IMR-90 (cell line): Measurements from ENCODE around the gene NLRC3. TPM values are rescaled to one million over a fixed set of nuclear protein-coding genes. Genes with fewer than 3 reads are reported as not detected.

ENCODE experiments used
- ATAC-seq: fragments of 200-7000 bp; cut with Tn5 transposase; 2 replicates; pipeline ENCODE4 v1.9.1; 2020; ENCODE audit warnings: low read depth, mild to moderate bottlenecking, moderate library complexity
- BruUV-seq: library from RNA; stranded (reverse); fragments of 400-500 nt; replicated peaks from 2 replicates; lab custom pipeline; 2021; lab: Mats Ljungman, UMichigan
- CTCF ChIA-PET: fragments of 300-600 bp; formaldehyde crosslinking; extraction: SDS; loops from one replicate; lab custom pipeline; 2021; ENCODE audit warnings: antibody characterized with exemption; lab: Yijun Ruan, JAX
- POLR2A ChIA-PET: fragments of 300-600 bp; sonication (Branson Sonifier 250); formaldehyde crosslinking; loops from one replicate; lab custom pipeline; 2022; ENCODE audit warnings: antibody characterized with exemption; ENCODE audit not compliant: unreplicated experiment; lab: Charles Lee
- DNase-seq: peaks from one replicate; pipeline ENCODE4 v3.0.0; 2013
- H2AFZ ChIP-seq: replicated peaks from 2 replicates; pipeline ENCODE3; 2013; ENCODE audit warnings: low read length, mild to moderate bottlenecking; ENCODE audit not compliant: poor library complexity
- H2AK5ac ChIP-seq: 2 replicates; pipeline ENCODE4 v1.6.1; 2013; ENCODE audit warnings: low read depth, low read length, inconsistent platforms
- H2AK9ac ChIP-seq: replicated peaks from 2 replicates; pipeline ENCODE3; 2013; ENCODE audit warnings: mild to moderate bottlenecking, low read depth, low read length, moderate library complexity; ENCODE audit not compliant: poor library complexity
- H2BK120ac ChIP-seq: 2 replicates; pipeline ENCODE4 v1.6.1; 2013; ENCODE audit warnings: low read depth, low read length, inconsistent platforms
- H2BK15ac ChIP-seq: 3 replicates; pipeline ENCODE4 v1.6.1; 2013; ENCODE audit warnings: low read depth, low read length, inconsistent platforms
- H2BK20ac ChIP-seq: 2 replicates; pipeline ENCODE4 v1.6.1; 2013; ENCODE audit warnings: low read depth, mild to moderate bottlenecking, inconsistent platforms, low read length, moderate library complexity
- H2BK5ac ChIP-seq: 2 replicates; pipeline ENCODE4 v1.6.1; 2013; ENCODE audit warnings: mild to moderate bottlenecking, low read depth, low read length, inconsistent platforms; ENCODE audit not compliant: poor library complexity, severe bottlenecking
- H3K14ac ChIP-seq: replicated peaks from 2 replicates; pipeline ENCODE4 v1.6.1; 2013; ENCODE audit warnings: low read depth, low read length, inconsistent platforms
- H3K18ac ChIP-seq: 2 replicates; pipeline ENCODE4 v1.6.1; 2013; ENCODE audit warnings: low read depth, low read length, control low read depth
- H3K23ac ChIP-seq: 2 replicates; pipeline ENCODE4 v1.6.1; 2013; ENCODE audit warnings: low read depth, low read length, inconsistent platforms
- H3K27ac ChIP-seq: 2 replicates; pipeline ENCODE4 v1.5.1; 2013; ENCODE audit warnings: mild to moderate bottlenecking, control low read depth, low read length; ENCODE audit not compliant: insufficient read depth
- H3K27me3 ChIP-seq: 2 replicates; pipeline ENCODE4 v1.6.1; 2013; ENCODE audit warnings: low read length; ENCODE audit not compliant: control insufficient read depth, insufficient read depth
- H3K36me3 ChIP-seq: 2 replicates; pipeline ENCODE4 v1.6.1; 2013; ENCODE audit warnings: low read length, mixed read lengths; ENCODE audit not compliant: control insufficient read depth, insufficient read depth
- H3K4ac ChIP-seq: 2 replicates; pipeline ENCODE4 v1.6.1; 2013; ENCODE audit warnings: low read depth, low read length, inconsistent platforms
- H3K4me1 ChIP-seq: 2 replicates; pipeline ENCODE4 v1.6.1; 2013; ENCODE audit warnings: low read length, mixed read lengths; ENCODE audit not compliant: control insufficient read depth, insufficient read depth
- H3K4me2 ChIP-seq: 2 replicates; pipeline ENCODE4 v1.6.1; 2013; ENCODE audit warnings: low read depth, mild to moderate bottlenecking, control low read depth, low read length, moderate library complexity
- H3K4me3 ChIP-seq: 2 replicates; pipeline ENCODE4 v1.5.1; 2013; ENCODE audit warnings: low read depth, mild to moderate bottlenecking, control low read depth, low read length, moderate library complexity; ENCODE audit not compliant: insufficient read depth
- H3K56ac ChIP-seq: 2 replicates; pipeline ENCODE4 v1.6.1; 2013; ENCODE audit warnings: low read length, inconsistent platforms; ENCODE audit not compliant: insufficient read depth; ENCODE audit errors: extremely low read depth
- H3K79me1 ChIP-seq, 2 experiments: 2 replicates each; pipeline ENCODE4 v1.6.1; 2013; ENCODE audit warnings: low read length in 2 of 2, inconsistent platforms in 1 of 2, low read depth in 1 of 2
- H3K9ac ChIP-seq: 2 replicates; pipeline ENCODE4 v1.6.1; 2013; ENCODE audit warnings: low read depth, low read length, control low read depth
- H3K9me1 ChIP-seq: 2 replicates; pipeline ENCODE4 v1.6.1; 2013; ENCODE audit warnings: low read length, inconsistent platforms; ENCODE audit not compliant: insufficient read depth
- H3K9me3 ChIP-seq: 2 replicates; pipeline ENCODE4 v1.6.1; 2013; ENCODE audit warnings: low read length; ENCODE audit not compliant: control insufficient read depth, insufficient read depth
- H4K20me1 ChIP-seq: 2 replicates; pipeline ENCODE4 v1.6.1; 2013; ENCODE audit warnings: low read length, inconsistent platforms; ENCODE audit not compliant: insufficient read depth
- H4K5ac ChIP-seq: 2 replicates; pipeline ENCODE4 v1.6.1; 2013; ENCODE audit warnings: mild to moderate bottlenecking, low read depth, low read length, control low read depth
- H4K8ac ChIP-seq, 2 experiments: 2 replicates each; pipeline ENCODE4 v1.6.1; 2013; ENCODE audit warnings: low read depth in 2 of 2, low read length in 2 of 2, control low read depth in 1 of 2, inconsistent platforms in 1 of 2
- H4K91ac ChIP-seq: 2 replicates; pipeline ENCODE4 v1.6.1; 2013; ENCODE audit warnings: low read depth, low read length, inconsistent platforms; ENCODE audit not compliant: insufficient read depth
- BHLHE40 ChIP-seq: fragments of 150-350 bp; IDR thresholded peaks from 2 replicates; pipeline ENCODE4 v1.6.1; 2016; ENCODE audit warnings: mild to moderate bottlenecking, low read depth, low read length
- CEBPB ChIP-seq: IDR thresholded peaks from 2 replicates; pipeline ENCODE4 v1.6.1; 2012; ENCODE audit warnings: low read depth, low read length, improper control_type of control experiment
- CHD1 ChIP-seq: IDR thresholded peaks from 2 replicates; pipeline ENCODE4 v1.6.1; 2012; ENCODE audit warnings: low read depth, low read length, improper control_type of control experiment
- ELK1 ChIP-seq: fragments of 150-350 bp; IDR thresholded peaks from 2 replicates; pipeline ENCODE4 v1.6.1; 2016; ENCODE audit warnings: low read depth, mild to moderate bottlenecking, low read length, moderate library complexity, borderline replicate concordance
- FOS ChIP-seq: fragments of 150-350 bp; IDR thresholded peaks from 2 replicates; pipeline ENCODE4 v1.6.1; 2016; ENCODE audit warnings: low read depth, low read length
- MAFK ChIP-seq: IDR thresholded peaks from 2 replicates; pipeline ENCODE4 v1.6.1; 2012; ENCODE audit warnings: low read depth, low read length, improper control_type of control experiment
- MAZ ChIP-seq: IDR thresholded peaks from 2 replicates; pipeline ENCODE4 v1.6.1; 2012; ENCODE audit warnings: low read depth, mild to moderate bottlenecking, low read length, improper control_type of control experiment, moderate library complexity, borderline replicate concordance
- MXI1 ChIP-seq: IDR thresholded peaks from 2 replicates; pipeline ENCODE4 v1.6.1; 2012; ENCODE audit warnings: low read depth, mild to moderate bottlenecking, low read length, moderate library complexity, borderline replicate concordance
- NFE2L2 ChIP-seq: fragments of 150-350 bp; IDR thresholded peaks from 2 replicates; pipeline ENCODE4 v1.6.1; 2016; ENCODE audit warnings: low read depth, mild to moderate bottlenecking, low read length
- POLR2A ChIP-seq: IDR thresholded peaks from 2 replicates; pipeline ENCODE4 v1.6.1; 2012; ENCODE audit warnings: mild to moderate bottlenecking, low read depth, low read length
- RAD21 ChIP-seq: IDR thresholded peaks from 2 replicates; pipeline ENCODE4 v1.6.1; 2012; ENCODE audit warnings: low read length, improper control_type of control experiment
- RCOR1 ChIP-seq: IDR thresholded peaks from 2 replicates; pipeline ENCODE4 v1.6.1; 2012; ENCODE audit warnings: mild to moderate bottlenecking, low read length, improper control_type of control experiment; ENCODE audit not compliant: insufficient replicate concordance
- RFX5 ChIP-seq: IDR thresholded peaks from 2 replicates; pipeline ENCODE4 v1.8.0; 2012; ENCODE audit warnings: low read depth, mild to moderate bottlenecking, low read length, moderate library complexity
- SMC3 ChIP-seq: fragments of 150-350 bp; IDR thresholded peaks from 2 replicates; pipeline ENCODE4 v1.6.1; 2016; ENCODE audit warnings: low read depth, mild to moderate bottlenecking, antibody characterized with exemption, low read length, moderate library complexity
- USF2 ChIP-seq: fragments of 150-350 bp; IDR thresholded peaks from 2 replicates; pipeline ENCODE4 v1.6.1; 2017; ENCODE audit warnings: mild to moderate bottlenecking, antibody characterized with exemption, low read length, low read depth
- WGBS, 2 experiments: methylation state at CpG; one replicate each; pipeline versions ENCODE4 v1.1.5 to v1.1.7; 2013; ENCODE audit warnings: missing lambda C conversion rate in 2 of 2; ENCODE audit not compliant: insufficient read length in 1 of 2; ENCODE audit errors: extremely low coverage in 2 of 2; 5-methylcytosine and 5-hydroxymethylcytosine counted together
- dilution Hi-C: fragments of 300-500 bp; cut with HindIII; formaldehyde crosslinking; loops from one replicate; pipeline ENCODE4 v1.14.3; 2018; ENCODE audit warnings: low sequenced_read_pairs; ENCODE audit not compliant: unreplicated experiment
- in situ Hi-C: fragments of 300-500 bp; cut with MboI; formaldehyde crosslinking; loops from 3 replicates; pipeline ENCODE4 v1.14.3; 2019; ENCODE audit warnings: low sequenced_read_pairs, inconsistent platforms, mixed read lengths
- intact Hi-C: fragments of 100-400 bp; cut with micrococcal nuclease; formaldehyde crosslinking; loops from 2 replicates; pipeline ENCODE4 v1.10.0; 2022
- polyA plus RNA-seq, 3 experiments: library from polyadenylated mRNA; depleted of rRNA; stranded (reverse); fragments of >200 nt; gene quantifications; 2 replicates each; pipeline ENCODE4 v1.2.3, GENCODE V29; 2012; ENCODE audit warnings: low replicate concordance in 1 of 3
- total RNA-seq: library from RNA; depleted of rRNA; stranded (reverse); fragments of >200 nt; gene quantifications from 2 replicates; pipeline ENCODE4 v1.2.3, GENCODE V29; 2012
- TF ChIP-seq, protein P1 (sequence below): conservative IDR thresholded peaks from 2 replicates; pipeline ENCODE4 v1.5.1; 2012; ENCODE audit warnings: mild to moderate bottlenecking, low read depth, low read length, improper control_type of control experiment

Gene NLRC3
- total and polyA plus RNA-seq, 2 of the 4 experiments (the other 2 are of a cell fraction) = not detected

GRCh38 chr16:3599922-3600321 lies 22.7 kb upstream of the NLRC3 start:
- Histone ChIP-seq H3K9me1 (0 out of 2 replicates have a peak, but pooled peaks cover 4% of the 10 kb centered on the region), H3K36me3 (peaks cover 34% of the 10 kb centered on the region), H3K56ac (no peak overlapping the region), H3K9me3 (peaks cover 6% of the 10 kb centered on the region; the same call in 1 of the 2 replicates), H4K8ac (no peak overlapping the region), H2AK5ac (no peak overlapping the region), H2BK5ac (no peak overlapping the region), H4K20me1 (no peaks in the 10 kb centered on the region), H2AFZ (no peak overlapping the region), H3K4ac (no peak overlapping the region), H3K79me1 (no peaks in the 10 kb centered on the region), H3K18ac (no peak overlapping the region), H2BK120ac (no peak overlapping the region), H3K4me3 (no peak overlapping the region), H3K27me3 (no peaks in the 10 kb centered on the region), H3K4me2 (no peak overlapping the region), H3K14ac (no peak overlapping the region), H3K23ac (no peak overlapping the region), H2AK9ac (no peak overlapping the region), H3K4me1 (no peaks in the 10 kb centered on the region), H3K9ac (no peak overlapping the region), H4K91ac (no peak overlapping the region), H3K27ac (no peak overlapping the region), H2BK20ac (no peak overlapping the region), H2BK15ac (no peak overlapping the region), H4K5ac (no peak overlapping the region)
- ChIA-PET CTCF (no interaction called here), POLR2A (no interaction called here)
- dilution Hi-C loops (no loop called here), intact Hi-C loops (no loop called here), in situ Hi-C loops (no loop called here)
- no TSS peak for BruUV-seq
- no peak for ATAC-seq
- no CpG with 5 or more reads among the region's 4 CpGs for WGBS, 2 experiments
- no peak for DNase-seq
- TF ChIP-seq ELK1 (no peak), USF2 (no peak), FOS (no peak), MXI1 (no peak), RAD21 (no peak), POLR2A (no peak), SMC3 (no peak), RFX5 (no peak), CEBPB (no peak), RCOR1 (no peak), MAFK (no peak), NFE2L2 (no peak), CHD1 (no peak), BHLHE40 (no peak), MAZ (no peak)
- TF ChIP-seq, protein P1, sequence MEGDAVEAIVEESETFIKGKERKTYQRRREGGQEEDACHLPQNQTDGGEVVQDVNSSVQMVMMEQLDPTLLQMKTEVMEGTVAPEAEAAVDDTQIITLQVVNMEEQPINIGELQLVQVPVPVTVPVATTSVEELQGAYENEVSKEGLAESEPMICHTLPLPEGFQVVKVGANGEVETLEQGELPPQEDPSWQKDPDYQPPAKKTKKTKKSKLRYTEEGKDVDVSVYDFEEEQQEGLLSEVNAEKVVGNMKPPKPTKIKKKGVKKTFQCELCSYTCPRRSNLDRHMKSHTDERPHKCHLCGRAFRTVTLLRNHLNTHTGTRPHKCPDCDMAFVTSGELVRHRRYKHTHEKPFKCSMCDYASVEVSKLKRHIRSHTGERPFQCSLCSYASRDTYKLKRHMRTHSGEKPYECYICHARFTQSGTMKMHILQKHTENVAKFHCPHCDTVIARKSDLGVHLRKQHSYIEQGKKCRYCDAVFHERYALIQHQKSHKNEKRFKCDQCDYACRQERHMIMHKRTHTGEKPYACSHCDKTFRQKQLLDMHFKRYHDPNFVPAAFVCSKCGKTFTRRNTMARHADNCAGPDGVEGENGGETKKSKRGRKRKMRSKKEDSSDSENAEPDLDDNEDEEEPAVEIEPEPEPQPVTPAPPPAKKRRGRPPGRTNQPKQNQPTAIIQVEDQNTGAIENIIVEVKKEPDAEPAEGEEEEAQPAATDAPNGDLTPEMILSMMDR = no peak
